GM12878 (cell line): ENCODE results near the gene SGF29. TPM values are rescaled to one million over a fixed set of nuclear protein-coding genes. Genes with fewer than 3 reads are reported as not detected.

Experiments
- ATAC-seq: fragments of 200-7000 bp; cut with Tn5 transposase; 3 replicates; pipeline ENCODE4 v1.9.1; 2020; ENCODE audit warnings: mild to moderate bottlenecking, moderate library complexity
- BruUV-seq: library from RNA; stranded (reverse); fragments of 400-500 nt; replicated peaks from 2 replicates; lab custom pipeline; 2021; lab: Mats Ljungman, UMichigan
- CTCF ChIA-PET: fragments of 300-600 bp; sonication (Branson Sonifier 250); formaldehyde crosslinking; extraction: SDS; loops from one replicate; lab custom pipeline; 2021; ENCODE audit warnings: inconsistent platforms; lab: Yijun Ruan, JAX
- POLR2A ChIA-PET: fragments of 350-600 bp; formaldehyde crosslinking; extraction: SDS; loops from one replicate; lab custom pipeline; 2021; ENCODE audit warnings: inconsistent platforms; lab: Charles Lee
- RAD21 ChIA-PET: fragments of 300-600 bp; sonication (Branson Sonifier 250); formaldehyde crosslinking; loops from one replicate; lab custom pipeline; 2023; ENCODE audit warnings: antibody characterized with exemption; ENCODE audit not compliant: unreplicated experiment; lab: Charles Lee
- SMC1A ChIA-PET: fragments of 300-600 bp; sonication (Branson Sonifier 250); formaldehyde crosslinking; loops from one replicate; lab custom pipeline; 2023; ENCODE audit not compliant: unreplicated experiment, uncharacterized antibody; lab: Charles Lee
- DNase-seq: peaks from one replicate; pipeline ENCODE4 v3.0.0-alpha.2; 2011; ENCODE audit warnings: low read depth, low spot score
- FAIRE-seq: peaks from 3 replicates; lab custom pipeline; 2011; peaks lifted over from hg19 to GRCh38; lab: Jason Lieb, UNC
- H2AFZ ChIP-seq: 2 replicates; pipeline ENCODE4 v1.6.0; 2011; ENCODE audit warnings: low read depth, low read length, control low read depth; ENCODE audit not compliant: control insufficient read depth
- H3K27ac ChIP-seq: 2 replicates; pipeline ENCODE4 v1.5.1; 2011; ENCODE audit warnings: control low read depth; ENCODE audit not compliant: control insufficient read depth, insufficient read depth
- H3K27me3 ChIP-seq, 2 experiments: replicated peaks in 1 of 2; 2 replicates each; pipeline versions ENCODE4 v1.6.0 to v1.6.1; 2011; ENCODE audit warnings: low read length in 1 of 2; ENCODE audit not compliant: control insufficient read depth in 2 of 2, insufficient read depth in 2 of 2
- H3K36me3 ChIP-seq, 2 experiments: 2 replicates each; pipeline ENCODE4 v1.5.1; 2011; ENCODE audit warnings: low read length in 1 of 2; ENCODE audit not compliant: control insufficient read depth in 2 of 2, insufficient read depth in 2 of 2
- H3K4me1 ChIP-seq: 2 replicates; pipeline ENCODE4 v1.6.1; 2011; ENCODE audit warnings: mild to moderate bottlenecking, low read length, moderate library complexity, mixed read lengths; ENCODE audit not compliant: control insufficient read depth, insufficient read depth
- H3K4me2 ChIP-seq: 2 replicates; pipeline ENCODE4 v1.6.0; 2011; ENCODE audit warnings: control low read depth; ENCODE audit not compliant: control insufficient read depth, insufficient read depth
- H3K4me3 ChIP-seq: fragments of 200-600 bp; sonication (generic); 2 replicates; pipeline ENCODE4 v1.5.1; 2016
- H3K79me2 ChIP-seq: 2 replicates; pipeline ENCODE4 v1.6.0; 2011; ENCODE audit warnings: low read length; ENCODE audit not compliant: control insufficient read depth, insufficient read depth
- H3K9ac ChIP-seq: 2 replicates; pipeline ENCODE4 v1.8.0; 2011; ENCODE audit warnings: low read length, control low read depth, mixed read lengths; ENCODE audit not compliant: control insufficient read depth, insufficient read depth
- H3K9me3 ChIP-seq: replicated peaks from 3 replicates; pipeline ENCODE4 v1.5.1; 2011; ENCODE audit warnings: mild to moderate bottlenecking, low read length; ENCODE audit not compliant: control insufficient read depth, insufficient read depth
- H4K20me1 ChIP-seq: 2 replicates; pipeline ENCODE4 v1.6.0; 2011; ENCODE audit not compliant: control insufficient read depth, insufficient read depth
- CBFB ChIP-seq: IDR thresholded peaks from 2 replicates; pipeline ENCODE4 v1.6.1; 2016; ENCODE audit warnings: antibody characterized with exemption, low read depth
- E4F1 ChIP-seq: fragments of 450-650 bp; IDR thresholded peaks from 2 replicates; pipeline ENCODE4 v1.6.1; 2018; ENCODE audit warnings: borderline replicate concordance, mild to moderate bottlenecking; ENCODE audit not compliant: partially characterized antibody
- IRF4 ChIP-seq: IDR thresholded peaks from 2 replicates; pipeline ENCODE4 v1.6.1; 2011; ENCODE audit warnings: low read depth, low read length
- REST ChIP-seq: IDR thresholded peaks from 2 replicates; pipeline ENCODE4 v1.6.1; 2012; ENCODE audit warnings: mild to moderate bottlenecking, low read depth, low read length
- WGBS: methylation state at CpG from one replicate; pipeline ENCODE4 v1.1.6; 2016; ENCODE audit warnings: low lambda C conversion rate; ENCODE audit not compliant: insufficient replicate concordance, insufficient coverage; ENCODE audit errors: missing lambda C conversion rate; 5-methylcytosine and 5-hydroxymethylcytosine counted together
- in situ Hi-C: fragments of 300-500 bp; cut with MboI; formaldehyde crosslinking; loops from 9 replicates; pipeline ENCODE4 v1.14.3; 2018; ENCODE audit warnings: mixed read lengths
- intact Hi-C: fragments of 100-400 bp; cut with micrococcal nuclease; formaldehyde crosslinking; loops from one replicate; pipeline ENCODE4 v1.14.2; 2022; ENCODE audit not compliant: unreplicated experiment
- polyA plus RNA-seq, 11 experiments: library from polyadenylated mRNA; depleted of rRNA in 4 of 11; unstranded in 6 of 11; stranded (reverse) in 5 of 11; fragments of >200 nt; fragmentation: Nextera tagmentation in 4 of 11; fragmentation: Illumina TruSeq in 1 of 11; extraction: Ambion mirVana in 4 of 11; extraction: Trizol in 1 of 11; gene quantifications; 1 replicate in 1 of 11; 2 replicates in 10 of 11; pipeline versions ENCODE4 v1.2.1 to v1.2.3, GENCODE V29; 2011 to 2016; ENCODE audit warnings: inconsistent platforms in 2 of 11, missing spikeins in 2 of 11, low read depth in 1 of 11
- total RNA-seq, 4 experiments: library from RNA; depleted of rRNA in 3 of 4; stranded (reverse); fragments of >200 nt in 3 of 4; fragmentation: Illumina TruSeq in 1 of 4; extraction: Trizol in 1 of 4; gene quantifications; 2 replicates each; pipeline versions ENCODE4 v1.2.1 to v1.2.3, GENCODE V29; 2013 to 2021

SGF29 gene
- total and polyA plus RNA-seq, 10 of the 15 experiments (the other 5 are each of a cell fraction or from before 2014, with no cell fraction given) = 2.2 to 20.1 (median 12.3) TPM

- H3K4me1 ChIP-seq = no peaks in the 10 kb centered on the region; the same call in 1 of the 2 replicates
- peaks cover 8 to 16% of the 10 kb centered on the region in 2 experiments; a peak in 3 of 4 replicates for H3K36me3 ChIP-seq
- no peak overlapping the region for H2AFZ ChIP-seq
- no peak overlapping the region for H3K27ac ChIP-seq
- in situ Hi-C loops = no loop called here
- 86% methylated on average over 11 of the region's 13 CpGs for WGBS
- no TSS peak for BruUV-seq
- H3K4me3 ChIP-seq = no peak overlapping the region
- POLR2A ChIA-PET = no interaction called here
- SMC1A ChIA-PET = no interaction called here
- H3K79me2 ChIP-seq = no peaks in the 10 kb centered on the region
- FAIRE-seq (no peak), DNase-seq (no peak), ATAC-seq (no peak)
- H3K9ac ChIP-seq = no peak overlapping the region
- H4K20me1 ChIP-seq = no peaks in the 10 kb centered on the region
- intact Hi-C loops = no loop called here
- no peaks in the 10 kb centered on the region for H3K27me3 ChIP-seq
- RAD21 ChIA-PET = no interaction called here
- H3K4me2 ChIP-seq = no peak overlapping the region
- CTCF ChIA-PET = no interaction called here
- TF ChIP-seq IRF4 (no peak), REST (no peak), CBFB (no peak), E4F1 (no peak)
- H3K9me3 ChIP-seq = no peaks in the 10 kb centered on the region
Measured at GRCh38 chr16:28589930-28590329, 36.2 kb downstream of the SGF29 start.
